K562 (cell line): ENCODE results near the gene MRPL27. TPM values are rescaled to one million over a fixed set of nuclear protein-coding genes. Genes with fewer than 3 reads are reported as not detected.

Experiments used
- E2F6 ChIP-seq, 2 experiments: IDR thresholded peaks; 2 replicates each; pipeline ENCODE4 v1.6.1; 2011; ENCODE audit warnings: borderline replicate concordance in 1 of 2, control low read depth in 1 of 2, low read depth in 1 of 2, low read length in 1 of 2, mild to moderate bottlenecking in 1 of 2, mixed read lengths in 1 of 2, moderate library complexity in 1 of 2; ENCODE audit not compliant: insufficient read depth in 1 of 2, insufficient read length in 1 of 2, poor library complexity in 1 of 2, severe bottlenecking in 1 of 2; ENCODE audit errors: extremely low read depth in 1 of 2
- E4F1 ChIP-seq: fragments of 250-450 bp; sonication (Bioruptor Pico); IDR thresholded peaks from 2 replicates; pipeline ENCODE4 v1.5.0; 2021; ENCODE audit warnings: mild to moderate bottlenecking, borderline replicate concordance
- EHMT2 ChIP-seq: fragments of 450-650 bp; IDR thresholded peaks from 2 replicates; pipeline ENCODE4 v1.6.1; 2018; ENCODE audit warnings: antibody characterized with exemption
- ELF2 ChIP-seq: fragments of 250-450 bp; sonication (Bioruptor Pico); IDR thresholded peaks from 2 replicates; pipeline ENCODE4 v1.5.0; 2021; ENCODE audit warnings: mild to moderate bottlenecking
- FOSL1 ChIP-seq: fragments of 200-800 bp; sonication (Bioruptor generic); conservative IDR thresholded peaks from 2 replicates; pipeline ENCODE4 v1.6.1; 2016; ENCODE audit warnings: missing genetic modification characterization, missing compliant biosample characterization
- JUN ChIP-seq, 2 experiments: sonication (generic) in 1 of 2; formaldehyde crosslinking in 1 of 2; IDR thresholded peaks; 2 replicates each; pipeline versions ENCODE4 v1.6.1 to v1.8.0; 2012 to 2022; ENCODE audit warnings: borderline replicate concordance in 2 of 2, mild to moderate bottlenecking in 2 of 2, improper control_type of control experiment in 1 of 2, low read depth in 1 of 2, low read length in 1 of 2, missing genetic modification reagents in 1 of 2
- MCM3 ChIP-seq: fragments of 450-650 bp; IDR thresholded peaks from 2 replicates; pipeline ENCODE4 v1.6.1; 2016
- PHB2 ChIP-seq: fragments of 450-650 bp; IDR thresholded peaks from 2 replicates; pipeline ENCODE4 v1.6.1; 2017; ENCODE audit warnings: low read depth
- PHF8 ChIP-seq: fragments of 200-600 bp; sonication (generic); IDR thresholded peaks from 2 replicates; pipeline ENCODE4 v1.6.1; 2012; ENCODE audit warnings: mixed run types, mild to moderate bottlenecking, inconsistent platforms, low read length, moderate library complexity, borderline replicate concordance
- RBM15 ChIP-seq: fragments of 200-400 bp; formaldehyde crosslinking; IDR thresholded peaks from 2 replicates; pipeline ENCODE4 v1.6.1; 2018; ENCODE audit warnings: mild to moderate bottlenecking, low read length, moderate library complexity; ENCODE audit not compliant: insufficient read depth
- SAFB2 ChIP-seq: fragments of 200-400 bp; formaldehyde crosslinking; IDR thresholded peaks from 2 replicates; pipeline ENCODE4 v1.6.1; 2018; ENCODE audit warnings: borderline replicate concordance, low read length, low read depth, moderate library complexity; ENCODE audit not compliant: severe bottlenecking
- SMC3 ChIP-seq: conservative IDR thresholded peaks from 2 replicates; pipeline ENCODE4 v1.6.1; 2011; ENCODE audit warnings: low read depth, low read length, improper control_type of control experiment; ENCODE audit not compliant: insufficient read depth
- SP2 ChIP-seq: IDR thresholded peaks from 2 replicates; pipeline ENCODE4 v1.6.1; 2011; ENCODE audit warnings: mild to moderate bottlenecking, low read depth, low read length, moderate library complexity; ENCODE audit not compliant: poor library complexity, severe bottlenecking; ENCODE audit errors: extremely low read depth
- ZFPM2 ChIP-seq: fragments of 250-450 bp; sonication (Bioruptor Pico); IDR thresholded peaks from 2 replicates; pipeline ENCODE4 v1.5.1; 2022; ENCODE audit warnings: mild to moderate bottlenecking
- ZHX1 ChIP-seq: fragments of 150-350 bp; conservative IDR thresholded peaks from 2 replicates; pipeline ENCODE4 v1.6.1; 2014; ENCODE audit warnings: low read length
- ZNF280B ChIP-seq: fragments of 250-450 bp; sonication (Bioruptor Pico); IDR thresholded peaks from 2 replicates; pipeline ENCODE4 v1.5.1; 2021; ENCODE audit warnings: mild to moderate bottlenecking
- ZNF584 ChIP-seq: fragments of 200-800 bp; sonication (Bioruptor generic); IDR thresholded peaks from 2 replicates; pipeline ENCODE4 v1.6.1; 2016; ENCODE audit warnings: low read depth, mild to moderate bottlenecking, missing genetic modification characterization, missing compliant biosample characterization
- polyA plus RNA-seq, 8 experiments: library from polyadenylated mRNA; depleted of rRNA in 4 of 8; stranded (reverse) in 5 of 8; unstranded in 3 of 8; fragments of >200 nt; fragmentation: Nextera tagmentation in 2 of 8; fragmentation: Illumina TruSeq in 1 of 8; extraction: Ambion mirVana in 2 of 8; extraction: Trizol in 1 of 8; gene quantifications; 2 replicates each; pipeline versions ENCODE4 v1.2.1 to v1.2.3, GENCODE V29; 2011 to 2014; ENCODE audit warnings: inconsistent platforms in 1 of 8, missing spikeins in 1 of 8
- total RNA-seq, 7 experiments: library from RNA; depleted of rRNA in 6 of 7; stranded (reverse); fragments of >200 nt in 6 of 7; fragmentation: Illumina TruSeq in 2 of 7; extraction: Trizol in 2 of 7; gene quantifications; 2 replicates each; pipeline versions ENCODE4 v1.2.1 to v1.2.3, GENCODE V29; 2011 to 2021; ENCODE audit warnings: low replicate concordance in 1 of 7

Gene MRPL27
- total and polyA plus RNA-seq, 9 of the 15 experiments (the other 6 are each of a cell fraction or from before 2014, with no cell fraction given), result 96.3 to 401 (median 142) TPM

- 0 out of 2 replicates have a peak, but pooled peaks have one; percentile 48 for TF ChIP-seq FOSL1 (tag)
- no peak for TF ChIP-seq SAFB2
- no peak for TF ChIP-seq E4F1 (CRISPR knock-in tag)
- TF ChIP-seq ZNF584 (CRISPR knock-in tag), result no peak; the same call in 1 of the 2 replicates
- TF ChIP-seq JUN (IDR thresholded peaks at IDR 0.05; ENCODE audit: borderline replicate concordance, low read depth, low read length), result peak; percentile 50; the same call in 1 of the 2 replicates
- TF ChIP-seq JUN (CRISPR knock-in tag; IDR thresholded peaks at IDR 0.05; ENCODE audit: borderline replicate concordance), result peak; percentile 36; the same call in 1 of the 2 replicates
- TF ChIP-seq ZFPM2, result no peak
- no peak for TF ChIP-seq ZNF280B (CRISPR knock-in tag)
- TF ChIP-seq PHF8, result peak; percentile 100
- TF ChIP-seq ELF2, result peak; percentile 96
- TF ChIP-seq E2F6 (IDR thresholded peaks at IDR 0.05; ENCODE audit: borderline replicate concordance in 1 of 2, extremely low read depth in 1 of 2, insufficient read depth in 1 of 2, insufficient read length in 1 of 2, low read depth in 1 of 2, low read length in 1 of 2, poor library complexity in 1 of 2, severe bottlenecking in 1 of 2), result peak; percentile 84 to 88
- TF ChIP-seq ZHX1, result no peak
- TF ChIP-seq SMC3, result no peak
- no peak for TF ChIP-seq PHB2
- TF ChIP-seq EHMT2, result peak; percentile 86
- TF ChIP-seq RBM15, result no peak
- TF ChIP-seq MCM3, result no peak
- no peak for TF ChIP-seq SP2
Measured at GRCh38 chr17:50372758-50373556, at the start of gene MRPL27, which contains the start of gene EME1 (continued).
